ENCODE measurements around the gene PTPRN.

The PTPRN gene

GRCh38 chr2:219253753-219254589 is 55.2 kb downstream of the PTPRN start, which contains the start of gene TUBA4A:
TUBA4A (minus strand) TSS chr2:219253918; CDS start chr2:219253858, 60 bp downstream.
- no peak for TF ChIP-seq EZH2phosphoT487 (IDR thresholded peaks at IDR 0.05; ENCODE audit: borderline replicate concordance)
- TF ChIP-seq, protein P1, sequence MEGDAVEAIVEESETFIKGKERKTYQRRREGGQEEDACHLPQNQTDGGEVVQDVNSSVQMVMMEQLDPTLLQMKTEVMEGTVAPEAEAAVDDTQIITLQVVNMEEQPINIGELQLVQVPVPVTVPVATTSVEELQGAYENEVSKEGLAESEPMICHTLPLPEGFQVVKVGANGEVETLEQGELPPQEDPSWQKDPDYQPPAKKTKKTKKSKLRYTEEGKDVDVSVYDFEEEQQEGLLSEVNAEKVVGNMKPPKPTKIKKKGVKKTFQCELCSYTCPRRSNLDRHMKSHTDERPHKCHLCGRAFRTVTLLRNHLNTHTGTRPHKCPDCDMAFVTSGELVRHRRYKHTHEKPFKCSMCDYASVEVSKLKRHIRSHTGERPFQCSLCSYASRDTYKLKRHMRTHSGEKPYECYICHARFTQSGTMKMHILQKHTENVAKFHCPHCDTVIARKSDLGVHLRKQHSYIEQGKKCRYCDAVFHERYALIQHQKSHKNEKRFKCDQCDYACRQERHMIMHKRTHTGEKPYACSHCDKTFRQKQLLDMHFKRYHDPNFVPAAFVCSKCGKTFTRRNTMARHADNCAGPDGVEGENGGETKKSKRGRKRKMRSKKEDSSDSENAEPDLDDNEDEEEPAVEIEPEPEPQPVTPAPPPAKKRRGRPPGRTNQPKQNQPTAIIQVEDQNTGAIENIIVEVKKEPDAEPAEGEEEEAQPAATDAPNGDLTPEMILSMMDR (conservative IDR thresholded peaks at IDR 0.05; ENCODE audit: low read length) = no peak
- Histone ChIP-seq H3K27me3 (ENCODE audit: insufficient read depth, low read length, poor library complexity, severe bottlenecking) (peaks cover 45% of the 10 kb centered on the region), H3F3A (ENCODE audit: low read depth) (no peaks in the 10 kb centered on the region), H3K4me1 (ENCODE audit: insufficient read depth, low read length, poor library complexity, severe bottlenecking) (peaks cover 41% of the 10 kb centered on the region), H3K9me3 (ENCODE audit: insufficient read depth, low read depth, low read length) (no peaks in the 10 kb centered on the region), H4K20me1 (ENCODE audit: insufficient read depth, low read length, poor library complexity, severe bottlenecking) (peaks cover 2% of the 10 kb centered on the region), H3K9ac (ENCODE audit: low read depth, low read length, poor library complexity, severe bottlenecking) (peak within 1 kb of the TSS; percentile 47), H3K79me2 (ENCODE audit: insufficient read depth, low read length) (no peaks in the 10 kb centered on the region), H2AFZ (ENCODE audit: low read length) (peak within 1 kb of the TSS; percentile 42), H3K9me2 (replicated peaks; ENCODE audit: low read depth, low read length) (no peaks in the 10 kb centered on the region), H3K4me2 (ENCODE audit: low read depth, low read length, poor library complexity, severe bottlenecking) (peak within 1 kb of the TSS; percentile 85), H3K4me3 (ENCODE audit: low read length, poor library complexity, severe bottlenecking) (peak within 1 kb of the TSS; percentile 73), H3K36me3 (ENCODE audit: insufficient read depth, low read length) (no peaks in the 10 kb centered on the region)

- peak within 1 kb of the TSS; percentile 85 for H3K4me2 ChIP-seq (ENCODE audit: low read depth, low read length, poor library complexity, severe bottlenecking)
- peaks cover 8% of the 10 kb centered on the region for H4K20me1 ChIP-seq (ENCODE audit: insufficient read depth, low read length, poor library complexity, severe bottlenecking)
- no peaks in the 10 kb centered on the region for H3F3A ChIP-seq (ENCODE audit: low read depth)
- H3K36me3 ChIP-seq (ENCODE audit: insufficient read depth, low read length) = no peaks in the 10 kb centered on the region
- H3K4me3 ChIP-seq (ENCODE audit: low read length, poor library complexity, severe bottlenecking) = peak within 1 kb of the TSS; percentile 73
- TF ChIP-seq EZH2phosphoT487 (IDR thresholded peaks at IDR 0.05; ENCODE audit: borderline replicate concordance) = no peak
- TF ChIP-seq, protein P1 (conservative IDR thresholded peaks at IDR 0.05; ENCODE audit: low read length) = no peak
- H3K79me2 ChIP-seq (ENCODE audit: insufficient read depth, low read length) = no peaks in the 10 kb centered on the region
- H3K9me2 ChIP-seq (replicated peaks; ENCODE audit: low read depth, low read length) = no peaks in the 10 kb centered on the region
- peak within 1 kb of the TSS; percentile 47 for H3K9ac ChIP-seq (ENCODE audit: low read depth, low read length, poor library complexity, severe bottlenecking)
- H3K9me3 ChIP-seq (ENCODE audit: insufficient read depth, low read depth, low read length) = no peaks in the 10 kb centered on the region
- peaks cover 49% of the 10 kb centered on the region for H3K4me1 ChIP-seq (ENCODE audit: insufficient read depth, low read length, poor library complexity, severe bottlenecking)
- peak within 1 kb of the TSS; percentile 42 for H2AFZ ChIP-seq (ENCODE audit: low read length)
- peaks cover 45% of the 10 kb centered on the region for H3K27me3 ChIP-seq (ENCODE audit: insufficient read depth, low read length, poor library complexity, severe bottlenecking)
These were observed 56.1 kb downstream of the PTPRN start, which contains the start of gene TUBA4B for GRCh38 chr2:219252900-219253752. TUBA4B (plus strand) TSS chr2:219253243; CDS start chr2:219253408, 165 bp downstream.

DNA sequence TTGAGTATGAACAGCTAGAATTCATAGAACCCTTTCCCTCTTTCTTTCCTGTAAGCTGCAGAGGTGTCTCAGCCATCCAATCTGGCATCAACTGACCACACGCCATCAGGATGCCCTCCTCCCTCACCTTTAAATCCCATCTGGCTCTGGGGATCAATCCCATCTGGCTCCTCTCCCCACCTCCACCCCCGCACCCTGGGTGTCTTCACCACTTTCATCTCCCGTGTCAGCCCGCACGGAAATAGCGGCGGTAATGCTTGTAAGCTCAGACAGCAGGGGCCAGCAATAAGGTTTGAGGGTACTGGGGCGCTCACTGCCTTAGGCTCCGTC is 56.7 kb downstream of the PTPRN start:
- no peaks in the 10 kb centered on the region for H3K36me3 ChIP-seq (ENCODE audit: insufficient read depth, low read length)
- H3K4me1 ChIP-seq (ENCODE audit: insufficient read depth, low read length, poor library complexity, severe bottlenecking) = peaks cover 55% of the 10 kb centered on the region
- H3K9me3 ChIP-seq (ENCODE audit: insufficient read depth, low read depth, low read length) = no peaks in the 10 kb centered on the region
- H3K4me2 ChIP-seq (ENCODE audit: low read depth, low read length, poor library complexity, severe bottlenecking) = peak overlapping the region; percentile 85
- peak overlapping the region; percentile 47 for H3K9ac ChIP-seq (ENCODE audit: low read depth, low read length, poor library complexity, severe bottlenecking)
- no peaks in the 10 kb centered on the region for H3K79me2 ChIP-seq (ENCODE audit: insufficient read depth, low read length)
- no peak for TF ChIP-seq EZH2phosphoT487 (IDR thresholded peaks at IDR 0.05; ENCODE audit: borderline replicate concordance)
- TF ChIP-seq, protein P1 (conservative IDR thresholded peaks at IDR 0.05; ENCODE audit: low read length) = no peak
- H3F3A ChIP-seq (ENCODE audit: low read depth) = no peaks in the 10 kb centered on the region
- peaks cover 11% of the 10 kb centered on the region for H4K20me1 ChIP-seq (ENCODE audit: insufficient read depth, low read length, poor library complexity, severe bottlenecking)
- H3K4me3 ChIP-seq (ENCODE audit: low read length, poor library complexity, severe bottlenecking) = peak overlapping the region; percentile 73
- peaks cover 45% of the 10 kb centered on the region for H3K27me3 ChIP-seq (ENCODE audit: insufficient read depth, low read length, poor library complexity, severe bottlenecking)
- H2AFZ ChIP-seq (ENCODE audit: low read length) = peak overlapping the region; percentile 34; the same call in 1 of the 2 replicates
- H3K9me2 ChIP-seq (replicated peaks; ENCODE audit: low read depth, low read length) = no peaks in the 10 kb centered on the region
